NCI-H526 (cell line): ENCODE data around the gene TDO2.
A peak's percentile ranks its signal among the peaks of the same experiment; 100 is the strongest.
"Not testable (repeated sequence)": the region's sequence is repeated elsewhere in the genome, so short reads cannot be mapped to it uniquely, and the experiment has no call there.

ENCODE experiments used
- DNase-seq, 2 experiments: peaks; one replicate each; lab custom pipeline; 2025; lab: John Stamatoyannopoulos, UW

TDO2 gene

GRCh38 chr4:155903453-155903852 is at the start of gene TDO2:
Gene TDO2, plus strand, starts transcription at chr4:155903696. Its CDS starts 63 bp downstream, at chr4:155903759.
- no peak for DNase-seq

GRCh38 chr4:155854582-155855226 is 48.8 kb upstream of the TDO2 start:
- DNase-seq, result no peak

GRCh38 chr4:155855897-155856296 is 47.6 kb upstream of the TDO2 start:
- no peak for DNase-seq

- DNase-seq, result no peak
Measured at GRCh38 chr4:155866177-155866576, 37.3 kb upstream of the TDO2 start, which contains the start of gene ASIC5. Gene ASIC5, minus strand, starts transcription at chr4:155866277. Its CDS starts 51 bp downstream, at chr4:155866226.

- DNase-seq, result no peak
Measured at GRCh38 chr4:155875878-155876277, 27.6 kb upstream of the TDO2 start.

- DNase-seq, result no peak
Measured at GRCh38 chr4:155877971-155878370, 25.5 kb upstream of the TDO2 start.

GRCh38 chr4:155878611-155879010 is 24.9 kb upstream of the TDO2 start:
- no peak for DNase-seq

GRCh38 chr4:155879767-155880166 is 23.7 kb upstream of the TDO2 start:
- no peak for DNase-seq

GRCh38 chr4:155881555-155881954 is 21.9 kb upstream of the TDO2 start:
- DNase-seq, result no peak

- no peak for DNase-seq
Measured at GRCh38 chr4:155883895-155884294, 19.6 kb upstream of the TDO2 start.

- no peak for DNase-seq
Measured at GRCh38 chr4:155885666-155886065, 17.8 kb upstream of the TDO2 start.

- DNase-seq, result no peak
Measured at GRCh38 chr4:155887045-155887444, 16.5 kb upstream of the TDO2 start.

GRCh38 chr4:155887847-155888570 is 15.5 kb upstream of the TDO2 start:
- DNase-seq, result no peak

- no peak for DNase-seq
Measured at GRCh38 chr4:155889031-155889793, 14.3 kb upstream of the TDO2 start.

- DNase-seq, result no peak
Measured at GRCh38 chr4:155889946-155890345, 13.6 kb upstream of the TDO2 start.

GRCh38 chr4:155891058-155891457 is 12.4 kb upstream of the TDO2 start:
- no peak for DNase-seq

- DNase-seq, result not testable (repeated sequence)
Measured at GRCh38 chr4:155898371-155898770, 5.1 kb upstream of the TDO2 start.

- DNase-seq, result no peak
Measured at GRCh38 chr4:155899891-155900290, 3.6 kb upstream of the TDO2 start.

GRCh38 chr4:155900381-155900780 is 3.1 kb upstream of the TDO2 start:
- no peak for DNase-seq

GRCh38 chr4:155901013-155901412 is 2.5 kb upstream of the TDO2 start:
- no peak for DNase-seq

- no peak for DNase-seq
Measured at GRCh38 chr4:155904331-155904730, 835 bp downstream of the TDO2 start.

GRCh38 chr4:155906554-155907247 is 3.2 kb downstream of the TDO2 start:
- peak in 1 of 2 experiments; percentile 41 for DNase-seq
